ENCODE data around the gene RNF34.
"Not testable (repeated sequence)": the region's sequence is repeated elsewhere in the genome, so short reads cannot be mapped to it uniquely, and the experiment has no call there.

The RNF34 gene

GRCh38 chr12:121399391-121400331, at the start of gene RNF34:
Gene RNF34, plus strand, starts transcription at chr12:121400118. Its CDS starts 95 bp downstream, at chr12:121400213.
- DNase-seq (ENCODE audit: low read depth in 2 of 2), result peak; percentile 96

GRCh38 chr12:121351820-121352681, 47.9 kb upstream of the RNF34 start, which contains the start of gene ANAPC5:
Gene ANAPC5, minus strand, starts transcription at chr12:121352411. Its CDS starts 71 bp downstream, at chr12:121352340.
- DNase-seq (ENCODE audit: low read depth in 2 of 2), result peak; percentile 98

GRCh38 chr12:121352682-121353018, 47.3 kb upstream of the RNF34 start:
- no peak for DNase-seq (ENCODE audit: low read depth in 2 of 2)

- no peak for DNase-seq (ENCODE audit: low read depth in 2 of 2)
Observed at GRCh38 chr12:121355818-121356217, 44.1 kb upstream of the RNF34 start.

GRCh38 chr12:121356657-121357056, 43.3 kb upstream of the RNF34 start:
- DNase-seq (ENCODE audit: low read depth in 2 of 2), result no peak

GRCh38 chr12:121357331-121357730, 42.6 kb upstream of the RNF34 start:
- no peak for DNase-seq (ENCODE audit: low read depth in 2 of 2)

- no peak for DNase-seq (ENCODE audit: low read depth in 2 of 2)
Observed at GRCh38 chr12:121358073-121358472, 41.8 kb upstream of the RNF34 start.

- no peak for DNase-seq (ENCODE audit: low read depth in 2 of 2)
Observed at GRCh38 chr12:121364683-121365121, 35.2 kb upstream of the RNF34 start.

GRCh38 chr12:121365416-121366062, 34.4 kb upstream of the RNF34 start:
- DNase-seq (ENCODE audit: low read depth in 2 of 2), result no peak

- DNase-seq (ENCODE audit: low read depth in 2 of 2), result no peak
Observed at GRCh38 chr12:121366063-121366459, 33.9 kb upstream of the RNF34 start.

GRCh38 chr12:121371404-121371803, 28.5 kb upstream of the RNF34 start:
- DNase-seq (ENCODE audit: low read depth in 2 of 2), result no peak

- DNase-seq (ENCODE audit: low read depth in 2 of 2), result no peak
Observed at GRCh38 chr12:121373755-121374154, 26.2 kb upstream of the RNF34 start.

- DNase-seq (ENCODE audit: low read depth in 2 of 2), result not testable (repeated sequence)
Observed at GRCh38 chr12:121374336-121374735, 25.6 kb upstream of the RNF34 start.

- not testable (repeated sequence) for DNase-seq (ENCODE audit: low read depth in 2 of 2)
Observed at GRCh38 chr12:121374945-121375584, 24.9 kb upstream of the RNF34 start.

GRCh38 chr12:121376754-121377697, 22.9 kb upstream of the RNF34 start:
- no peak for DNase-seq (ENCODE audit: low read depth in 2 of 2)

- no peak for DNase-seq (ENCODE audit: low read depth in 2 of 2)
Observed at GRCh38 chr12:121378736-121379135, 21.2 kb upstream of the RNF34 start.

GRCh38 chr12:121379945-121380344, 20.0 kb upstream of the RNF34 start:
- no peak for DNase-seq (ENCODE audit: low read depth in 2 of 2)

- no peak for DNase-seq (ENCODE audit: low read depth in 2 of 2)
Observed at GRCh38 chr12:121383601-121384021, 16.3 kb upstream of the RNF34 start.

- DNase-seq (ENCODE audit: low read depth in 2 of 2), result not testable (repeated sequence)
Observed at GRCh38 chr12:121384891-121385290, 15.0 kb upstream of the RNF34 start.

- peak; percentile 48 to 62 for DNase-seq (ENCODE audit: low read depth in 2 of 2)
Observed at GRCh38 chr12:121388421-121388981, 11.4 kb upstream of the RNF34 start.
